ENCODE data around the gene UQCRHL.

DNA sequence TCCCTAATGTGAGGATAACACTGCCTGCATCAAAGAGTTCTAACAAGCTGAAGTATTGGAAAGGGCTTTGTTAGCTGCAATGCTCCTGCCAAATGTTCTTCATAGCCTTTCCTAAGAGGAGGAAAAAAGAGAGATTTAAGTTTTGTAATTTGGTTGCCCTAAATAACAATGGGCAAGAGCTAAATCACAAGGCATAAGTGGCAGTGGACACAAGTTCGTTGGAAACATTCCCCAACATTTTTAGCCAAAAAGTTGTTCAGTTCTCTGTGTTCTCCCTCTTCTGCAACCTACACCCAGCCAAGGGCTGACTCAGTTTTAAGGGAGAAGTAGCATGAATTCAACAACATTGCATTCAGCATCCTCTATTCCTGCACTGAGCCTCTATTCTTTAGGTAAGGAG is 2.6 kb upstream of the UQCRHL start:
- TF ChIP-seq, protein P1, sequence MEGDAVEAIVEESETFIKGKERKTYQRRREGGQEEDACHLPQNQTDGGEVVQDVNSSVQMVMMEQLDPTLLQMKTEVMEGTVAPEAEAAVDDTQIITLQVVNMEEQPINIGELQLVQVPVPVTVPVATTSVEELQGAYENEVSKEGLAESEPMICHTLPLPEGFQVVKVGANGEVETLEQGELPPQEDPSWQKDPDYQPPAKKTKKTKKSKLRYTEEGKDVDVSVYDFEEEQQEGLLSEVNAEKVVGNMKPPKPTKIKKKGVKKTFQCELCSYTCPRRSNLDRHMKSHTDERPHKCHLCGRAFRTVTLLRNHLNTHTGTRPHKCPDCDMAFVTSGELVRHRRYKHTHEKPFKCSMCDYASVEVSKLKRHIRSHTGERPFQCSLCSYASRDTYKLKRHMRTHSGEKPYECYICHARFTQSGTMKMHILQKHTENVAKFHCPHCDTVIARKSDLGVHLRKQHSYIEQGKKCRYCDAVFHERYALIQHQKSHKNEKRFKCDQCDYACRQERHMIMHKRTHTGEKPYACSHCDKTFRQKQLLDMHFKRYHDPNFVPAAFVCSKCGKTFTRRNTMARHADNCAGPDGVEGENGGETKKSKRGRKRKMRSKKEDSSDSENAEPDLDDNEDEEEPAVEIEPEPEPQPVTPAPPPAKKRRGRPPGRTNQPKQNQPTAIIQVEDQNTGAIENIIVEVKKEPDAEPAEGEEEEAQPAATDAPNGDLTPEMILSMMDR (IDR thresholded peaks at IDR 0.05; ENCODE audit: insufficient read depth, low read depth, low read length) = no peak
- no peak for TF ChIP-seq EZH2 (IDR thresholded peaks at IDR 0.05; ENCODE audit: insufficient read depth, low read length)
